T-helper 17 cell (primary cell): ENCODE measurements around the gene ZER1. TPM values are rescaled to one million over a fixed set of nuclear protein-coding genes. Genes with fewer than 3 reads are reported as not detected.

Experiments
- ATAC-seq: fragments of 150-1000 bp; cut with Tn5 transposase; 2 replicates; pipeline ENCODE4 v1.10.0; 2021; ENCODE audit warnings: mild to moderate bottlenecking, moderate library complexity
- DNase-seq, 3 donors: peaks; one replicate each; pipeline versions ENCODE4 v3.0.0 to v3.0.0-alpha.2; 2020 to 2021
- H3K9me3 ChIP-seq: one replicate; pipeline ENCODE4 v1.7.0; 2013; ENCODE audit warnings: low read length, mild to moderate bottlenecking; ENCODE audit not compliant: control insufficient read depth, poor library complexity, severe bottlenecking
- H3K27ac Mint-ChIP-seq: one replicate; pipeline ENCODE4 v1.8.0; 2022; ENCODE audit warnings: mild to moderate bottlenecking, moderate library complexity, mixed read lengths
- H3K27me3 Mint-ChIP-seq: one replicate; pipeline ENCODE4 v1.8.0; 2022; ENCODE audit warnings: mixed read lengths
- H3K36me3 Mint-ChIP-seq: one replicate; pipeline ENCODE4 v1.8.0; 2022; ENCODE audit warnings: low read depth, mixed read lengths
- H3K4me1 Mint-ChIP-seq: one replicate; pipeline ENCODE4 v1.8.0; 2022; ENCODE audit warnings: mild to moderate bottlenecking, mixed read lengths
- H3K4me3 Mint-ChIP-seq: one replicate; pipeline ENCODE4 v1.8.0; 2022; ENCODE audit warnings: mild to moderate bottlenecking, moderate library complexity, mixed read lengths
- total RNA-seq, 4 donors: library from RNA in 2 of 4; stranded (reverse) in 2 of 4; gene quantifications; one replicate each; pipeline ENCODE4 v1.2.3 and lab custom pipeline; 2022 to 2026

ZER1 gene
- total RNA-seq, 2 donors from 2014 or later: 29.4 to 30.0 TPM

DNA sequence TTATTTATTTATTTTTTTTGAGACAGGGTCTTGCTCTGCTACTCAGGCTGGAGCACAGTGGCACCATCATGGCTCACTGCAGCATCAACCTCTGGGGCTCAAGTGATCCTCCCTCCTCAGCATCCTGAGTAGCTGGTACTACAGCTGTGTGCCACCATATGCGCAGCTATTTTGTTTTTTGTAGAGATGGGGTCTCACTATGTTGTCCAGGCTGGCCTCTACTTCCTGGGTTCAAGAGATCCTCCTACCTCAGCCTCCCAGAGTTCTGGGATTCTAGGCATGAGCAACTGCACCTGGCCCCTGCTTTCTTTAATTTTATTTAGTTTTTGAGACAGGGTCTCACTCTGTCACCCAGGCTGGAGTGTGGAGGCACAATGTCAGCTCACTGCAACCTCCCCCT lies 28.3 kb downstream of the ZER1 start:
- Mint-ChIP-seq H3K4me3 (no peak overlapping the region), H3K27ac (no peak overlapping the region), H3K4me1 (no peaks in the 10 kb centered on the region), H3K36me3 (no peaks in the 10 kb centered on the region), H3K27me3 (no peaks in the 10 kb centered on the region)
- no peak for ATAC-seq
- DNase-seq: no peak
- no peaks in the 10 kb centered on the region for H3K9me3 ChIP-seq

DNA sequence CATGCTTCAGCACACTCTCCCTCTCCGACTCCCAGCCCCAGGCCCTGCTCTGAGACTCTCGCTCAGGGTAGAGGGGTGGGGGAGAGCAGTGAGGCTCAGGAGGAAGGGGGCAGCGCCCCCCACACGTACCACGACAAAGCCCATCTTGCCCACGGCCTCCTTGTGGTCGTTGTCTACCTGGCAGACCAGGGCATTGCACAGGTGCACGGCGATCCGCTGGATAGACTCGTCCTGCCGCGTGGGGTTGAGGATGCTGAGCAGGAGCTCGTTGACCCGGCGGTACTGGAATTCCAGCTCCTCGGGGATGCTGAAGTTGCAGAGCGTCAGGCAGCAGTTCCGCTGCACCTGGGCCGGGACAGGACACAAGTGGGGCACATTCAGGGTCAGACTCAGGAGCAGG lies 29.3 kb downstream of the ZER1 start:
- Mint-ChIP-seq H3K27me3 (no peaks in the 10 kb centered on the region), H3K27ac (no peak overlapping the region), H3K4me1 (no peaks in the 10 kb centered on the region), H3K4me3 (no peak overlapping the region), H3K36me3 (no peaks in the 10 kb centered on the region)
- DNase-seq (no peak), ATAC-seq (no peak)
- H3K9me3 ChIP-seq: no peaks in the 10 kb centered on the region

DNA sequence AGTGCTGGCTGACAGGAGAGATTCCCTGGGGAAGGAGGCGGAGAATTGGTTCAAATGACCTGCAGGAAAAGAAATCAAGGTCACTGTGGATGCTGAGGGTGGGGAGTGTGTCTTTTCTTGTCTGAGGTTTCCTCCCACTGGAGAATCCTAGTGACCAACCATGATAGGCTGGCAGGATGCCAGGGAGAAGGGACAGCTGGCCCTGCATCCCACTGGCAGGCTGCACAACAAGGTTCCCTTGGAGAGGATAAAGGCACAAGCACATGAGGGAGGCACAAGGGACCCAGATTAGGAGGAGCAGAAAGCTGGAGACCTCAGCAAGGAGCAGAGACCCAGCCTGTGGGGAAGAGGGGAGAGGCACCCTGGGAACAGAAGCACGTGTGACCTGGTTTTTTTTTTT lies 36.4 kb downstream of the ZER1 start:
- H3K9me3 ChIP-seq: no peaks in the 10 kb centered on the region
- DNase-seq (no peak), ATAC-seq (no peak)
- Mint-ChIP-seq H3K36me3 (peaks cover 4% of the 10 kb centered on the region), H3K27ac (no peak overlapping the region), H3K4me3 (no peak overlapping the region), H3K27me3 (no peaks in the 10 kb centered on the region), H3K4me1 (no peaks in the 10 kb centered on the region)

DNA sequence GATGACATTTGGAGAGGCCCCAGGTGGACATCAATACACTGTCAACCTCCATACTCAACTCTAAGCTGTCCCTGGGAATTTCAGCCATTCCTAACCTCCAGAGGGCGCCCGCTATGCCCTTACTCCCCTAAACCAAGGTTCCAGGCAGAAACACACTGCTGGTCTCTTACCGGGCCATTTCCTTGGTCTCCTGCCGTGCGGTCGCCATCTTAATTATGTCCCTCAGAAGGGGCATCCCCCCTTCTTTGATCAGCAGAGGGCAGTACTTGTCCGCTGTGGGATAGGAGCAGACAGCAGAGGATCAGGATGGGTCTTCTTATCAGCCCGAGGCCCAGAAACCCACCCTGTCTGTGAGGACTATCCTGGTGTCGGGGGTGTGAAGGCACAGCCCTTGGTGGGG lies 38.5 kb downstream of the ZER1 start:
- peaks cover under 1% of the 10 kb centered on the region for H3K4me1 Mint-ChIP-seq
- ATAC-seq (no peak), DNase-seq (no peak)
- no peak overlapping the region for H3K4me3 Mint-ChIP-seq
- no peaks in the 10 kb centered on the region for H3K9me3 ChIP-seq
- H3K27ac Mint-ChIP-seq: no peak overlapping the region
- H3K27me3 Mint-ChIP-seq: no peaks in the 10 kb centered on the region
- H3K36me3 Mint-ChIP-seq: peaks cover 4% of the 10 kb centered on the region

DNA sequence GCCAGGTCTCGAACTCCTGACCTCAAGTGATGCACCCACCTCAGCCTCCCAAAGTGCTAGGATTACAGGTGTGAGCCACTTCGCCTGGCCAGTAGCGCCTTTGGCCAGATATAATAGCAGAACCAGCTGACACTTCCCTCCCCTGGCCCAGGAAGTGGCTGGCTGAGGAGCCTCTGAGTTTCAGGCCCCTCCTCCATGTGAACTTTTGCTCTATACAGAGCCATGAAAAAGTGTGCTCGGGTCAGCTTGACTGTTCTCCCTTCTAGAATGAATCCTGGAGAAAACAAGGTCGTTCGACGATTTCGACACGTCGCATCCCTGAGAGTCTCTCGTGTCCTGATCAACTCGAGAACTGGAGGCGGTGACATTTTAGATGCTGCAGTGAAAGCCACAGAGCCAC lies 39.2 kb downstream of the ZER1 start:
- Mint-ChIP-seq H3K4me1 (peaks cover 4% of the 10 kb centered on the region), H3K27me3 (no peaks in the 10 kb centered on the region), H3K4me3 (no peak overlapping the region), H3K27ac (peak overlapping the region; percentile 19), H3K36me3 (peaks cover 4% of the 10 kb centered on the region)
- DNase-seq (no peak), ATAC-seq (no peak)
- no peaks in the 10 kb centered on the region for H3K9me3 ChIP-seq

DNA sequence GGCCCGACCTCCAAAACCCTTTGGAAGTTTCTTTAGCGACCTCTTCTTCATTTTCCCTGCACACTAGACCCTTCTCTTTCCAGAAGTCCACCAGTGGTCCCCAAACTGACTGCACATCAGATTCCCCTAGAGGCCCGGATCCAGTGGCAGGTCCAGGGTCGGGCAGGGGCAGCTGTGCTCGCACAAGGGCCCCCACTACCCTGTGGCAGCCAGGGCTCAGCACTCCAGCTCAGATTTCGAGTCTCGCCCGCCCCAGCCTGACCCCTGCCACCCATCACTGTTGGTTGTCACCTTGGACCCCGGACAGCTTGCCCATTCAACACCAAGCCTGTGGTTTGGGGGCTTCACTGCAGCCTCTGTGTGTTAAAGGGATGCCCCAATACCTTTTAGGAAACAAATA lies 40.0 kb downstream of the ZER1 start:
- no peaks in the 10 kb centered on the region for H3K9me3 ChIP-seq
- peaks cover 4% of the 10 kb centered on the region for H3K36me3 Mint-ChIP-seq
- no peaks in the 10 kb centered on the region for H3K27me3 Mint-ChIP-seq
- H3K4me1 Mint-ChIP-seq: peaks cover 6% of the 10 kb centered on the region
- ATAC-seq (no peak), DNase-seq (no peak)
- peak overlapping the region; percentile 19 for H3K27ac Mint-ChIP-seq
- H3K4me3 Mint-ChIP-seq: no peak overlapping the region

DNA sequence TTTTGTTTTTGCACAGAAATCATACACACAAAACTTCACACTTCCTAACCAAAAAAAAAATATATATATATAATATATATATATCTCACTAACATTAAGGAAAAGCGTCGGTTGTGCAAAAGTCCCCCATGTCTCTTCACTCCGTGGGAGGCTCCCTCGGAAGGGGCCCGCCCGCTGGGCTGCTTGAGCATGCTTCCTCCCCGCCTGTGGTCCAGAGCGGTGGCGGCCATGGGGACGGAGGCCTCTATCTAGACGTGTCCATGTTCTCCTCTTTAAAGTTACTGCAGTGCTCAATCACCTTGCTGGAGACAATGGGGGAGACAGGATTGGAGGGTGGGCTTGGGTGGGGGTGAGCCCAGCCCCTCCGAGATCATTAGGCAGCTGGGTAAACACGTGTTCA lies 40.6 kb downstream of the ZER1 start:
- DNase-seq (no peak), ATAC-seq (no peak)
- Mint-ChIP-seq H3K27me3 (no peaks in the 10 kb centered on the region), H3K36me3 (peaks cover 4% of the 10 kb centered on the region), H3K27ac (no peak overlapping the region), H3K4me1 (peaks cover 6% of the 10 kb centered on the region), H3K4me3 (no peak overlapping the region)
- H3K9me3 ChIP-seq: no peaks in the 10 kb centered on the region

DNA sequence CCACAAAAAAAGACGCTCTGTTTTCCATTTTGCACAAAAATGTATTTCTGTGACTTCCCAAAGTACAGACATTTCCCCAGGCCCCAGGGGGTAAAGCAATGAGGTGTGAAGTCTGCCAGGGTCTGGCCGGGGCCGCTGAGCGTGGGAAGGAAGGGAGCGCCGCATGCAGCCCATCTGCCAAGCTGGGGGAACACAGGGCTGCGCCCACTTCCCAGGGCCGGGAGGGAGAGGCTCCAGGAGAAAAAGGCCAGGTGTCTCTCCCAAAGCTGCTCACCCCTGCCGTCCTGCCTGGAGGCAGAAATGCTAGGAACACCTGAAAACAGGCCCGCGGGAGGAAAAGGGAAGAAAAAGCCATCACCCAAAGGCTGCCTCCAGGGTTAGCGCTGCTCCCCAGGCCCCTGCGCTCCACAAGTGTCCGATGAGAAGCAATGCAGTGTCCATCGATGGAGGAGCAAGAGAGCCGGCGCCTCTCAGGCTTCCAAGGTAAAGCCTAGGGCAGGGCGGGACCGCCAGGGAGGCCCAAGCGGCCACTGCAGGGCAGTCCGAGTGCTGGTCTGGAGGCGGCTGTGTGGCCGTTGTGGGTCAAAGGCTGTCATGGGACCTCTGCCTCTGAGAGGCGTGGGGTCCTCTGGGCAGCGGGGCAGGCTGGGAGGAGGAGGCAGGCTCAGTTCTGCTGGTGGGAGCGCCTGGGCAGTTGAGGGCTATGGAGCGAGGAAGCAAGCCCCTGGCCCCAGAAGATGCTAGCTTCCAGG lies 41.8 kb downstream of the ZER1 start:
- ATAC-seq: no peak
- no peaks in the 10 kb centered on the region for H3K36me3 Mint-ChIP-seq
- H3K27me3 Mint-ChIP-seq: no peaks in the 10 kb centered on the region
- H3K4me1 Mint-ChIP-seq: peaks cover 11% of the 10 kb centered on the region
- H3K4me3 Mint-ChIP-seq: no peak overlapping the region
- H3K27ac Mint-ChIP-seq: peak overlapping the region; percentile 68
- DNase-seq: no peak
- no peaks in the 10 kb centered on the region for H3K9me3 ChIP-seq

DNA sequence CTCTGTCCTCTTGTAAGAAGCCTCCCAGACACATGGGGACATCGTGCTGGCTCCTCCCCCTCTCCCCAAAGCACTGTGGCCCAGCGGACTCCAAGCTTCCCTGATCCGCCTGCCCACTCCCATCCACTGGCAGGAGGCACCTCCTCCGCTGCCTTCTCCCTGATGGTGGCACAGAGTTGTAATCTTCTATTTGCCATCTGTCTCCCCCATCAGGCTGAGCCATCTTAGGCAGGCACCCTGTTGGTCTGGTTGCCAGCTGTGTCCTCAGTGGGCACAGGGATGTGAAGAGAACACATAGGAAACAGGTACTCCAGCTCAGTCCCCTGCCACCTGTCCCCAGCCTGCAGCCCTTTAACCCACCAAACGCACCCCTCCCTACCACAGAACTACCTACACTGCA lies 42.4 kb downstream of the ZER1 start:
- H3K27ac Mint-ChIP-seq: peak overlapping the region; percentile 68
- H3K9me3 ChIP-seq: no peaks in the 10 kb centered on the region
- H3K36me3 Mint-ChIP-seq: no peaks in the 10 kb centered on the region
- no peaks in the 10 kb centered on the region for H3K27me3 Mint-ChIP-seq
- H3K4me1 Mint-ChIP-seq: peaks cover 17% of the 10 kb centered on the region
- no peak overlapping the region for H3K4me3 Mint-ChIP-seq
- ATAC-seq: no peak
- DNase-seq: no peak

DNA sequence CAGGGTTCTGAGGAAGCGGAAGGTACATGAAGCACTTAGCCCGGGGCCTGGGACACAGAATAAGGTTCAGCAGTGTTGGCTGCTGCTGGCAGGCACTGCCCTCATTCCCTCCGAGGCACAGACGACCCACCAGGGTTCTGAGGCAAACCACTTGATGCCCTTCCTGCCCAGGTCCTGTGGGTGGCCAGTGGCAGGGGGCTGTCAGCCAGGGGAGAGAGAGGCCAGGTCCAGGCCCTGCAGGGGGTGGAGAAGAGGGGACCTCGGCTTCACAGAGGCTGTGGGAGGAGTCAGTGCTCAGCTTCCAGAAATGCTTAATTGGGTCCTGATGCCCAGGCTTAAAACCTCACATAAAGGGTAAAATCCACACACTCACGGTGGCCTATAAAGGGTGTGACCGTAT lies 43.4 kb downstream of the ZER1 start:
- peaks cover 23% of the 10 kb centered on the region for H3K4me1 Mint-ChIP-seq
- no peaks in the 10 kb centered on the region for H3K27me3 Mint-ChIP-seq
- no peak overlapping the region for H3K4me3 Mint-ChIP-seq
- ATAC-seq: no peak
- no peaks in the 10 kb centered on the region for H3K9me3 ChIP-seq
- no peak for DNase-seq
- no peaks in the 10 kb centered on the region for H3K36me3 Mint-ChIP-seq
- no peak overlapping the region for H3K27ac Mint-ChIP-seq

DNA sequence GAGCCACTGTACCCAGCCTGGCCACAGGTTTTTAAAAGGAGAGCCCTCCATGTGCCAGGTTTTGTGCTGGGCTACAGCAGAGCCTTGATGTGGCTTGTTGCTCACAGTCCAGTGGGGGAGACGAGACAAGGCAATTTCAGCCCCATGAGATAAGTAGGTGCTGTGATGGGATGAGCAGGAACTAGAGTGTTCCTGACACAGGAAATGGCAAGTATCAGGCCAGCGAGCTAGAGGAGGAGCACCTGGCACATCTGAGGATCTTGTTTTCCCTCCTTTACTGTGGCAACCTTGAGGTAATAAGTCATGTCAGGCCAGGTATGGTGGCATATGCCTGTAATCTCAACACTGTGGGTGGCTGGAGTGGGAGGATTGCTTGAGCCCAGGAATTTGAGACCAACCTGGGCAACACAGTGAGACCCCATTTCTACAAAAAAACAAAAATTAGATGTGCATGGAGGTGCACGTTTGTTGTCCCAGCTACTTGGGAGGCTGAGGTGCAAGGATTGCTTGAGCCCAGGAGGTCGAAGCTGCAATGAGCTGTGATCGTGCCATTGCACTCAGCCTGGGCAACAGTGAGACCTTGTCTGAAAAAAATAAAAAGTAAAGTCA lies 44.0 kb downstream of the ZER1 start:
- H3K36me3 Mint-ChIP-seq: no peaks in the 10 kb centered on the region
- H3K4me3 Mint-ChIP-seq: no peak overlapping the region
- H3K9me3 ChIP-seq: no peaks in the 10 kb centered on the region
- H3K4me1 Mint-ChIP-seq: peaks cover 28% of the 10 kb centered on the region
- H3K27ac Mint-ChIP-seq: peak overlapping the region; percentile 62
- ATAC-seq: no peak
- DNase-seq: no peak
- H3K27me3 Mint-ChIP-seq: no peaks in the 10 kb centered on the region

DNA sequence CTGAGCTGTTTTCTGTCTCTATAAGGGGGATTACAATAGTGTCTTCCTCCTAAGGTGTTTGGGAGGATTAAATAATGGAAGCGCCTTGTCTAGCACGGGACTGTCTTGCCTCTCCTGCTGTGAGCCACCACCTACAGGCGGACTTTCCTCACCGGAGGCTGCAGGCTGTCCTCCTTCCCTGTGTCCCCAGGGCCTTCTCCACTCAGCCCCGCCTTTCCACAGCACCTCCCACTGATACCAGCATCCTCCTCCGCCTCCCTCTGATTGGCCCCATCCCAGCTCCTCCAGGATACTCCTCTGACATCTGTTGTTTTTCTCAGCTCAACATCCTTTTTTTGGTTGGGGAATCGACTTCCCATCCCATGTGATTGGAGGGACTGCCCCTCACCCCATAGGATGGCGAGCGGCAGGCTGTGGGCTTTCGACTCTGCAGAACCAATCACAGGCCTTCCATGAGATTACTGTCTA lies 46.9 kb downstream of the ZER1 start:
- peak; percentile 4 for ATAC-seq
- Mint-ChIP-seq H3K27ac (peak overlapping the region; percentile 93), H3K36me3 (no peaks in the 10 kb centered on the region), H3K4me1 (peaks cover 34% of the 10 kb centered on the region), H3K27me3 (no peaks in the 10 kb centered on the region), H3K4me3 (peak overlapping the region; percentile 95)
- DNase-seq: peak in 1 of 3 donors; percentile 41
- H3K9me3 ChIP-seq: no peaks in the 10 kb centered on the region

DNA sequence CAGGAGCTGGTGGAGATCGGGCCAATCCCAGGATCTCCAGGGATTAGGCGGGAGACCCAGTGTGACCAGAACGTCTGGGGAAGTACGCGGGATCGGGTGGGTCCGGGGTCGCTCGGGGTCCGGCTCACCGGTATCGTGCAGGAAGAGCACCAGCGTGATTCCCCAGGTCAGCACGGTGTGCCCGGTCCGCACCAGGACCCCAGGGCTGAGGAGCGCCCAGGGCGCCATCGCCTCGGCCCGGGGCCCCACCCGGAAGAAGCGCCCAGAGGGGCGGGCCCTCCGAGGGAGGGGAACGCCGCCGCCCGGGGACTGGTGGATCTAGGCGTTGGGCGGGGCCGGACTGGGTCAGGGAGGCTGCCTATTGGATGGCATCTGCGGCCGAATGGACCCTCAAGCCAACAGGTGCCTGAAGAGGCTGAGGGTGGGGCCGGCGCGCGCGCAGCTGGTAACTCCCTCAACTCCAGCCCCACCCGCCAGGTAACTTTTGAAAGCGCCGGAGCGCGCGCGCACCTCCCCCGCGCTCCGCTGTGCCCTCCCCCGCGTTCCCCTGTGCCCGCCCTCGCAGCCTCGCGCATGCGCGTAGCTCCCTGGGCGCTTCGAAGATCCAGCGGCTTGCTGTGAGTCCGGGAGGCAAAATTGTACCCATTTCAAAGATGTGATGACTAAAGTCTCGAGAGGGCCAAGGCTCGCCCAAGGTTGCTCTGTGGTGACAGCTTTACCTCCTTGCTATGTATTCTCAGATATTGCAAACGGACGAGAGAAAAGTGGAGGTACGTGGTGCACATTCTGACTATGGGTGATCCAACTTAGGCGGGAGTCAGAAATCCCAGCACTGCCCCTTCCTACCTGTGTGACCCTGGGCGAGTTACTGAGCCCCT lies 47.6 kb downstream of the ZER1 start, which contains the start of gene ZDHHC12:
Gene ZDHHC12 (minus strand): TSS at position 262 of the 878 bp plus-strand sequence. CDS start 34 bp downstream, at position 228.
- ATAC-seq (peak; percentile 98), DNase-seq (peak; percentile 97 to 99 (median 99))
- peak within 1 kb of the TSS; percentile 95 for H3K4me3 Mint-ChIP-seq
- no peaks in the 10 kb centered on the region for H3K36me3 Mint-ChIP-seq
- H3K27ac Mint-ChIP-seq: peak within 1 kb of the TSS; percentile 93
- no peaks in the 10 kb centered on the region for H3K9me3 ChIP-seq
- H3K27me3 Mint-ChIP-seq: no peaks in the 10 kb centered on the region
- peaks cover 34% of the 10 kb centered on the region for H3K4me1 Mint-ChIP-seq
